ENCODE measurements around the gene PKN1. TPM values are rescaled to one million over a fixed set of nuclear protein-coding genes. Genes with fewer than 3 reads are reported as not detected.

PKN1 gene
- total RNA-seq, 1 donor from 2014 or later, result 153 TPM

- no peak for DNase-seq (ENCODE audit: low read depth)
- H3K4me3 ChIP-seq (ENCODE audit: low read depth, low read length), result peak overlapping the region; percentile 74
- TF ChIP-seq, protein P1, sequence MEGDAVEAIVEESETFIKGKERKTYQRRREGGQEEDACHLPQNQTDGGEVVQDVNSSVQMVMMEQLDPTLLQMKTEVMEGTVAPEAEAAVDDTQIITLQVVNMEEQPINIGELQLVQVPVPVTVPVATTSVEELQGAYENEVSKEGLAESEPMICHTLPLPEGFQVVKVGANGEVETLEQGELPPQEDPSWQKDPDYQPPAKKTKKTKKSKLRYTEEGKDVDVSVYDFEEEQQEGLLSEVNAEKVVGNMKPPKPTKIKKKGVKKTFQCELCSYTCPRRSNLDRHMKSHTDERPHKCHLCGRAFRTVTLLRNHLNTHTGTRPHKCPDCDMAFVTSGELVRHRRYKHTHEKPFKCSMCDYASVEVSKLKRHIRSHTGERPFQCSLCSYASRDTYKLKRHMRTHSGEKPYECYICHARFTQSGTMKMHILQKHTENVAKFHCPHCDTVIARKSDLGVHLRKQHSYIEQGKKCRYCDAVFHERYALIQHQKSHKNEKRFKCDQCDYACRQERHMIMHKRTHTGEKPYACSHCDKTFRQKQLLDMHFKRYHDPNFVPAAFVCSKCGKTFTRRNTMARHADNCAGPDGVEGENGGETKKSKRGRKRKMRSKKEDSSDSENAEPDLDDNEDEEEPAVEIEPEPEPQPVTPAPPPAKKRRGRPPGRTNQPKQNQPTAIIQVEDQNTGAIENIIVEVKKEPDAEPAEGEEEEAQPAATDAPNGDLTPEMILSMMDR (conservative IDR thresholded peaks at IDR 0.05; ENCODE audit: low read depth, low read length), result no peak
Observed at GRCh38 chr19:14494910-14495671, 62.0 kb downstream of the PKN1 start.

- no peak for DNase-seq (ENCODE audit: low read depth)
Observed at GRCh38 chr19:14495672-14496028, 62.5 kb downstream of the PKN1 start.

GRCh38 chr19:14496029-14496833, 63.1 kb downstream of the PKN1 start, which contains the start of gene GIPC1:
Gene GIPC1 (minus strand): TSS chr19:14496127. CDS start chr19:14482976, 13,151 bp downstream.
- peak; percentile 76 for DNase-seq (ENCODE audit: low read depth)
- TF ChIP-seq, protein P1 (conservative IDR thresholded peaks at IDR 0.05; ENCODE audit: low read depth, low read length), result no peak
- peak within 1 kb of the TSS; percentile 74 for H3K4me3 ChIP-seq (ENCODE audit: low read depth, low read length)

More at GRCh38 chr19:14495672-14496028, 62.5 kb downstream of the PKN1 start:
- TF ChIP-seq, protein P1 (conservative IDR thresholded peaks at IDR 0.05; ENCODE audit: low read depth, low read length), result no peak
- H3K4me3 ChIP-seq (ENCODE audit: low read depth, low read length), result peak overlapping the region; percentile 74

GRCh38 chr19:14496834-14497227, 63.7 kb downstream of the PKN1 start:
- TF ChIP-seq, protein P1 (conservative IDR thresholded peaks at IDR 0.05; ENCODE audit: low read depth, low read length), result no peak
- peak; percentile 51 for DNase-seq (ENCODE audit: low read depth)
- H3K4me3 ChIP-seq (ENCODE audit: low read depth, low read length), result peak overlapping the region; percentile 50

GRCh38 chr19:14497228-14497921, 64.3 kb downstream of the PKN1 start:
- DNase-seq (ENCODE audit: low read depth), result no peak
- H3K4me3 ChIP-seq (ENCODE audit: low read depth, low read length), result no peak overlapping the region
- TF ChIP-seq, protein P1 (conservative IDR thresholded peaks at IDR 0.05; ENCODE audit: low read depth, low read length), result no peak

DNA sequence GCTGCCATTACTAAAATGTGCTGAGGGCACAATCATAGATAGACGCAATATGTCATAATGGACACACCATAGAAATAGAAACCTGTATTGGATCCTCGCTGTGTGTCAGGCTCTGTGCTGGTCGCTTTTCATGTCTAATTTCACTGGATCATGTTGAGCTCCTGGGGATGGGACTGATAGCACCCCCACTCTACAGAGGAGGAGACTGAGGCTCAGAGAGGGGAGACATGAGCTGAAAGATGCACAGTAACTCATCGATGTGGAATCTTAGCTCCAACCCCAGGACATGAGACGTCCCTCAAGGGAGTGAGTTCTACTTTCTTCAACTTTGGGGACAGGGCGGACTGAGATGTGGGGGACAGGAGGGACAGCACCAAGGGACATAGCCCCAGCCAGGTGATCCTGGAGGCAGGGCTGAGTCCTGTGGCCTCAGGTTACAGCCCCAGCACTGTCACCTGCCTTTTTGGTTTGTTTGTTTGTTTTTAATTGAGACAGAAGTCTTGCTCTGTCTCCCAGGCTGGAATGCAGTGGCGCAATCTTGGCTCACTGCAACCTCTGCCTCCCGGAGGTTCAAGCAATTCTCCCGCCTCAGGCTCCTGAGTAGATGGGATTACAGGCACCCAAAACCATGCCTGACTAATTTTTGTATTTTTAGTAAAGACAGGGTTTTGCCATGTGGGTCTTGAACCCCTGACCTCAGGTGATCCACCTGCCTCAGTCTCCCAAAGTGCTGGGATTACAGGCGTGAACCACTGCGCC, 69.4 kb downstream of the PKN1 start:
- TF ChIP-seq, protein P1 (conservative IDR thresholded peaks at IDR 0.05; ENCODE audit: low read depth, low read length), result no peak
- H3K4me3 ChIP-seq (ENCODE audit: low read depth, low read length), result no peak overlapping the region
- no peak for DNase-seq (ENCODE audit: low read depth)
